Mesendoderm (in vitro differentiated cells): ENCODE results near the gene COLEC11.

Experiments used
- DNase-seq: peaks from one replicate; pipeline ENCODE4 v3.0.0; 2013
- H2AK5ac ChIP-seq: 2 replicates; pipeline ENCODE4 v1.6.1; 2013; ENCODE audit warnings: low read length, inconsistent platforms
- H2BK120ac ChIP-seq: 2 replicates; pipeline ENCODE4 v1.6.1; 2013; ENCODE audit warnings: low read depth, mild to moderate bottlenecking, low read length, moderate library complexity, mixed read lengths
- H2BK15ac ChIP-seq: replicated peaks from 2 replicates; pipeline ENCODE4 v1.6.1; 2013; ENCODE audit warnings: low read depth, mild to moderate bottlenecking, moderate library complexity
- H2BK5ac ChIP-seq: 2 replicates; pipeline ENCODE4 v1.6.1; 2013; ENCODE audit warnings: low read length, inconsistent platforms
- H3K18ac ChIP-seq: 2 replicates; pipeline ENCODE4 v1.6.1; 2013; ENCODE audit warnings: mild to moderate bottlenecking, low read length, mixed read lengths
- H3K23ac ChIP-seq: one replicate; pipeline ENCODE4 v1.6.1; 2013; ENCODE audit warnings: low read length
- H3K27ac ChIP-seq: 2 replicates; pipeline ENCODE4 v1.5.1; 2013; ENCODE audit warnings: low read depth, mild to moderate bottlenecking, inconsistent platforms, low read length, moderate library complexity
- H3K27me3 ChIP-seq: 2 replicates; pipeline ENCODE4 v1.6.1; 2013; ENCODE audit warnings: low read length, control low read depth, mild to moderate bottlenecking, inconsistent platforms; ENCODE audit not compliant: insufficient read depth, poor library complexity
- H3K36me3 ChIP-seq: 2 replicates; pipeline ENCODE4 v1.6.1; 2013; ENCODE audit warnings: low read length, inconsistent platforms; ENCODE audit not compliant: control insufficient read depth, insufficient read depth
- H3K4ac ChIP-seq: one replicate; pipeline ENCODE4 v1.6.1; 2013; ENCODE audit warnings: low read depth, mild to moderate bottlenecking, low read length, moderate library complexity
- H3K4me1 ChIP-seq: 2 replicates; pipeline ENCODE4 v1.6.1; 2013; ENCODE audit warnings: low read depth, low read length, inconsistent platforms; ENCODE audit not compliant: control insufficient read depth
- H3K4me2 ChIP-seq: 2 replicates; pipeline ENCODE4 v1.6.1; 2013; ENCODE audit warnings: low read length
- H3K4me3 ChIP-seq: 2 replicates; pipeline ENCODE4 v1.5.1; 2013; ENCODE audit warnings: mild to moderate bottlenecking, low read length
- H3K56ac ChIP-seq: one replicate; pipeline ENCODE4 v1.6.1; 2013; ENCODE audit warnings: low read length
- H3K79me1 ChIP-seq: 2 replicates; pipeline ENCODE4 v1.6.1; 2013; ENCODE audit warnings: low read length, inconsistent platforms
- H3K79me2 ChIP-seq: 2 replicates; pipeline ENCODE4 v1.6.1; 2013; ENCODE audit warnings: mild to moderate bottlenecking, low read length; ENCODE audit not compliant: control insufficient read depth, insufficient read depth
- H3K9ac ChIP-seq: 2 replicates; pipeline ENCODE4 v1.6.1; 2013; ENCODE audit warnings: low read length, inconsistent platforms
- H4K5ac ChIP-seq: one replicate; pipeline ENCODE4 v1.6.1; 2013; ENCODE audit warnings: low read length
- H4K8ac ChIP-seq: one replicate; pipeline ENCODE4 v1.6.1; 2013; ENCODE audit warnings: low read depth, mild to moderate bottlenecking, control low read depth, low read length, moderate library complexity
- WGBS: extraction: QIAGEN DNeasy Blood & Tissue Kit; methylation state at CpG from one replicate; pipeline ENCODE4 v1.1.7; 2013; ENCODE audit warnings: low lambda C conversion rate, missing lambda C conversion rate; ENCODE audit not compliant: insufficient coverage; ENCODE audit errors: extremely low coverage; 5-methylcytosine and 5-hydroxymethylcytosine counted together

Gene COLEC11

DNA sequence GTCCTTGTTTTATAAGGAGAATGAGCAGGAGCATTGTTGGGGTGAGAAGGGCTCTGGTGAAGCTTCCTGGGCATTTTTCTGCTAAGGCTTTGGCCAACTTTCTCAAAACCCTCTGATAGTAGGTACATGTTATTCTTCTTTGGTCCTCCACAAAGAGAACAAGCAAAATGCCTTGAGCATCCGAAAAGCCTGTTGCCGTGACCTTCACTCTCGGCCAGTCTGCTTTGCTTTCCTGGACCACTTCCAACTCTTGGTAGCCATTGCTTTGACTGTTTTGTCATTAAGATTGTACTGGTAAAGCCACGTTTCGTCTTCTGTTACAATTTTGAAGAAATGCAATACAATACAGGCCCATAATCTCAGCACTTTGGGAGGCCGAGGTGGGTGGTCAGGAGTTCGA, 35.7 kb downstream of the COLEC11 start:
- no peaks in the 10 kb centered on the region for H3K4me1 ChIP-seq
- no peak overlapping the region for H2BK5ac ChIP-seq
- no peak for DNase-seq
- no peaks in the 10 kb centered on the region for H3K79me2 ChIP-seq
- H3K27me3 ChIP-seq: no peaks in the 10 kb centered on the region
- H4K5ac ChIP-seq: no peak overlapping the region
- no peak overlapping the region for H3K23ac ChIP-seq
- no peak overlapping the region for H2BK120ac ChIP-seq
- no peak overlapping the region for H3K56ac ChIP-seq
- no peak overlapping the region for H3K27ac ChIP-seq
- no peak overlapping the region for H3K4me3 ChIP-seq
- no peak overlapping the region for H2AK5ac ChIP-seq
- H3K4me2 ChIP-seq: no peak overlapping the region
- no peak overlapping the region for H4K8ac ChIP-seq
- no peak overlapping the region for H3K4ac ChIP-seq
- no peak overlapping the region for H3K9ac ChIP-seq
- WGBS: no CpG with 5 or more reads among the region's 7 CpGs
- no peak overlapping the region for H2BK15ac ChIP-seq
- H3K18ac ChIP-seq: no peak overlapping the region
- no peaks in the 10 kb centered on the region for H3K79me1 ChIP-seq
- no peaks in the 10 kb centered on the region for H3K36me3 ChIP-seq

DNA sequence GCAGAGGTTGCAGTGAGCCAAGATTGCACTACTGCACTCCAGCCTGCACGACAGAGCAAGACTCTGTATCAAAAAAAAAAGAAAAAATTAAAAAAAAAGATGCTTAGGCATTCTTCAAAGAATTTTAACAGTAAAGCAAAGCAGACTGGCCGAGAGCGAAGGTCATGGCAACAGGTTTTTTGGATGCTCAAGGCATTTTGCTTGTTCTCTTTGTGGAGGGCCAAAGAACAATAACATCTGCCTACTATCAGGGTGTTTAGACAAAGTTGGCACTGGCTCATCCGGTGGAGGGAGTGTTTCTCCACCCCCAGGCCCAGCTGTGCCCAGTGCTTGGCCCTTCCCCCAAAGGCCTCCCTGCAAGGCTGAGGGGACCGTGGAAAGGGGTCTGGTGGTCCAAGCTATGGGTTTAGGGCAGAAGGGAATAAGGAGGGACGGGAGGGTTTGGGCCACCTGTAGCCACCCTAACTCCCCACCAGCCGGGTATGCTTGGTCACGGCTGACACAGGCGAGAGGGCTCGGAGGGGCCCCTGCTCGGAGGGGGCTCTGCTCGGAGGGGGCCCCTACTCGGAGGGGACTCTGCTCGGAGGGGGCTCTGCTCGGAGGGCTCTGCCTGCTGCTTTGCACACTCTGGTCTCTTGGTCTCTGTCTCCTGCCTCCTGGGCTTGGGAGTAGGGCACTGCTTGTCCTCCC, 36.4 kb downstream of the COLEC11 start:
- no peaks in the 10 kb centered on the region for H3K36me3 ChIP-seq
- no peak for DNase-seq
- no peak overlapping the region for H4K5ac ChIP-seq
- H3K18ac ChIP-seq: no peak overlapping the region
- H2BK120ac ChIP-seq: no peak overlapping the region
- H2AK5ac ChIP-seq: no peak overlapping the region
- no peak overlapping the region for H3K23ac ChIP-seq
- no peak overlapping the region for H3K4me3 ChIP-seq
- no peak overlapping the region for H4K8ac ChIP-seq
- H3K79me2 ChIP-seq: no peaks in the 10 kb centered on the region
- no peak overlapping the region for H3K4me2 ChIP-seq
- H3K9ac ChIP-seq: no peak overlapping the region
- H3K79me1 ChIP-seq: no peaks in the 10 kb centered on the region
- H2BK5ac ChIP-seq: no peak overlapping the region
- no peak overlapping the region for H3K27ac ChIP-seq
- H2BK15ac ChIP-seq: no peak overlapping the region
- H3K4me1 ChIP-seq: no peaks in the 10 kb centered on the region
- H3K4ac ChIP-seq: no peak overlapping the region
- H3K56ac ChIP-seq: no peak overlapping the region
- no peaks in the 10 kb centered on the region for H3K27me3 ChIP-seq
- no CpG with 5 or more reads among the region's 15 CpGs for WGBS

DNA sequence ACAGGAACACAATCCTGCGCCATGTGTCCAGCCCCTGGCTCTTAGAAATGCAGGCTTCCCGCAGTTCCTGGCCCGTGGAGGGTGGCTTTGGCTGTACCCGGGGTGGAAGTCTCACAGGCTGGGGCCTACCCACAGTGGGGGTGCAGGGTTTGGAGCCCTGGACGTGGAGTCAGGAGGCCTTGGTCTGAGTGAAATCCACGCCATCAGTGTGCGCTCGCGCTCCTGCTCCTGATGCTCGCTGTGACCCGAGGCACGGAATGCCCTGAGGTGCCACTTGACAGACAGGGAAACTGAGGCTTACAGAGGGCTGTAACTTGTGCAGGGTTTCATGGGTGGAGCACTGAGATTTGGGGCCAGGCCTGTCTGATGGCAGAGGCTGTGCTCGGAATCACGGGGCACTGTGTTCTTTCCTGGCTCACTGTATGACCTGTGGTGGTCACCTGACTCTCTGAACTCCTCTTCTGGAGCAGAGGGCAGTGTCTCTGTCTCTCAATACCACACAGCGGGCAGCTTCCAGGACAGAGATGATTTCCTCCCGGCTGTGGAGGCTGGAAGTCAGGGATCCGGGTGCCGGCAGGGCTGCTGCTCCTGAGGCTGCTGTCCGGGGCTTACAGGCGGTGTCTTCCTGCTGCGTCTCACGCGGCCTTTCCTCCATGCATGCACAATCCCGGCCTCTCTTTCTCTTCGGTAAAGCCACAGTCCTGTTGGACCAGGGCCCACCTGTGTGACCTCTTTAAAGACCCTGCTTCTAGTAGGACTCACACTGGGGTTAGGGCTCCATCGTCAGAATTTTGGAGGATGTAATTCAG, 37.1 kb downstream of the COLEC11 start:
- Histone ChIP-seq H2AK5ac (no peak overlapping the region), H2BK15ac (no peak overlapping the region), H2BK120ac (no peak overlapping the region), H3K56ac (no peak overlapping the region), H4K5ac (no peak overlapping the region), H2BK5ac (no peak overlapping the region), H3K27ac (no peak overlapping the region), H3K23ac (no peak overlapping the region), H3K4me2 (no peak overlapping the region), H3K79me2 (no peaks in the 10 kb centered on the region), H3K4ac (no peak overlapping the region), H3K79me1 (no peaks in the 10 kb centered on the region), H3K18ac (no peak overlapping the region), H3K9ac (no peak overlapping the region), H3K36me3 (no peaks in the 10 kb centered on the region), H4K8ac (no peak overlapping the region), H3K4me3 (no peak overlapping the region), H3K4me1 (no peaks in the 10 kb centered on the region), H3K27me3 (no peaks in the 10 kb centered on the region)
- WGBS: no CpG with 5 or more reads among the region's 26 CpGs
- no peak for DNase-seq

- Histone ChIP-seq H2AK5ac (no peak overlapping the region), H3K23ac (no peak overlapping the region), H3K18ac (no peak overlapping the region), H3K27me3 (no peaks in the 10 kb centered on the region), H4K8ac (no peak overlapping the region), H3K4ac (no peak overlapping the region), H3K79me1 (no peaks in the 10 kb centered on the region), H3K4me2 (no peak overlapping the region), H3K4me1 (no peaks in the 10 kb centered on the region), H3K4me3 (no peak overlapping the region), H2BK15ac (no peak overlapping the region), H3K56ac (no peak overlapping the region), H3K9ac (no peak overlapping the region), H4K5ac (no peak overlapping the region), H3K79me2 (no peaks in the 10 kb centered on the region), H2BK120ac (no peak overlapping the region), H2BK5ac (no peak overlapping the region), H3K36me3 (no peaks in the 10 kb centered on the region), H3K27ac (no peak overlapping the region)
- no CpG with 5 or more reads among the region's 33 CpGs for WGBS
- no peak for DNase-seq
Observed at GRCh38 chr2:3633089-3633981, 38.4 kb downstream of the COLEC11 start.

DNA sequence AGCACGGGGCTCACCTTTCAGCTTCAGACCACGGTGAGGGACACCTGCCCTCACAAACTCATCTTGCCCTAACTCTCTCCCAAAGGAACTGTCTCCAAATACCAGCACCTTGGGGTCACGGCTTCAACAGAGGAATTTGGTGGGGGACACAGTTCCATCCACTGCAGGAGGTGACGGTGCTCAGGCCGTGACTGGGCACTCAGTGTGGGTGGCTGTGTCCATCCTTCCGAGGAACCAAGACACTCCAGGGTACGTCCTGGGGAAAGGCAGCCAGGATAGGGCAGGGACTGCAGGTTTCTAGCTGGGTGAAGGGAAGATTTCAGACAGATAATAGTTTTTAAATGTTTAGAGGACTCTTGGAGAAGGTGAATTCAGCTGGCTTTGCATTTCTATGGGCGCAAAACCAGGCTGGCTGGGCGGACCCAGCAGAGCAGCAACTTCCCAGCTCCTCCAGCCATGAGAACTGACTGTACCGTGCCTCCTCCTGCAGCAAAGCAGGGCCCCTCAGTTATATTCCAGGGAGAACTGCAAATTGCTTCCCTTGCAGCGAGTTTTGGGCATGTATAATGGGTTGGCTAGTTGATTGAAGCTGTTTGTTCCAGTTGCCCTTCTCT, 39.2 kb downstream of the COLEC11 start:
- Histone ChIP-seq H3K27me3 (no peaks in the 10 kb centered on the region), H3K4me1 (no peaks in the 10 kb centered on the region), H3K4me3 (no peak overlapping the region), H2BK5ac (no peak overlapping the region), H4K5ac (no peak overlapping the region), H4K8ac (no peak overlapping the region), H3K79me2 (no peaks in the 10 kb centered on the region), H3K36me3 (no peaks in the 10 kb centered on the region), H2AK5ac (no peak overlapping the region), H3K56ac (no peak overlapping the region), H3K9ac (no peak overlapping the region), H3K27ac (no peak overlapping the region), H2BK120ac (no peak overlapping the region), H3K79me1 (no peaks in the 10 kb centered on the region), H3K23ac (no peak overlapping the region), H3K4ac (no peak overlapping the region), H3K4me2 (no peak overlapping the region), H3K18ac (no peak overlapping the region), H2BK15ac (no peak overlapping the region)
- WGBS: no CpG with 5 or more reads among the region's 11 CpGs
- no peak for DNase-seq
